IPS-11a (cell line): ENCODE measurements around the gene NUTM2B.
"Not testable (repeated sequence)": the region's sequence is repeated elsewhere in the genome, so short reads cannot be mapped to it uniquely, and the experiment has no call there.

ENCODE experiments used
- H3K4me3 ChIP-seq: one replicate; pipeline ENCODE4 v1.5.1; 2013; ENCODE audit warnings: low read depth, low read length, control low read depth

NUTM2B gene

DNA sequence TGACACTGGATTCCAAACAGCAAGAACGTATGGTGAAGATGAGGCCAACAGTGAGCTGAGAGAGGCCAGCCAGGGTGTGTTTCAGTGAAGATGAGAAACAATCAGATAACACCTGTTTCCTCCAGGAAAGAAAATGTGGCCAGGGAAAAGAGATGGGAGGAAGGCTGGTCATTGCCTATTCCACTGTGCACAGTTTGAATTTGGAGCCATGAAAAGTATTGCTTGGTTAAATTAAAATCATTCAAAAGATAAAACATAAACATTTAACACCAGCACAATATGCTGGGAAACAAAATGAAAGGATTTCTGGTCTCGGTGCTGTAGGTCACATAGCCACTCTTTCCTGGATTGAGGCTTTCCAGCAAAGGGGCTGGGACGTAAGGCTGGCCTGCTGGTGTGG lies at the start of gene NUTM2B:
Gene NUTM2B, plus strand, starts transcription at position 301 of the 400 bp plus-strand sequence. CDS start 383 bp downstream, outside the sequence.
- not testable (repeated sequence) for H3K4me3 ChIP-seq

DNA sequence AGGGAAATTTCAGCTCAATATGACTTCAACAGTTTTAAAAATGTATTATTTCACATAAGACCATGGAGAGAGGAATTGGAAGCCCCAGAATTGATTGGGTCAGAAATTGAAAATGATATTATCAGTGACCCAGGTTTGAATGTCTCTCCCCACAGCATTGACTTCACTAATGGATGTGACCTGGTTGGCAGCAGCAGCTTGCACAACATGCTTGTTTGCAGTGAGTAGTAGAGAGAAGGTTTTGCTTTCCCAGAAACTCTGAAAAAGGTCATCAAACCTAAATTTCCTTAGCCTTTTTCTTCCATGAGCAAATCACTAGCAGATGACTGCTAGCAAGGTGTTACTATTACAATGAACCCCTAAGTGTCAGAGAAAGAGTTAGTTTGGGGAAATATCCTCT lies 39.7 kb upstream of the NUTM2B start:
- not testable (repeated sequence) for H3K4me3 ChIP-seq

GRCh38 chr10:79664686-79665085 lies 38.3 kb upstream of the NUTM2B start:
- not testable (repeated sequence) for H3K4me3 ChIP-seq

DNA sequence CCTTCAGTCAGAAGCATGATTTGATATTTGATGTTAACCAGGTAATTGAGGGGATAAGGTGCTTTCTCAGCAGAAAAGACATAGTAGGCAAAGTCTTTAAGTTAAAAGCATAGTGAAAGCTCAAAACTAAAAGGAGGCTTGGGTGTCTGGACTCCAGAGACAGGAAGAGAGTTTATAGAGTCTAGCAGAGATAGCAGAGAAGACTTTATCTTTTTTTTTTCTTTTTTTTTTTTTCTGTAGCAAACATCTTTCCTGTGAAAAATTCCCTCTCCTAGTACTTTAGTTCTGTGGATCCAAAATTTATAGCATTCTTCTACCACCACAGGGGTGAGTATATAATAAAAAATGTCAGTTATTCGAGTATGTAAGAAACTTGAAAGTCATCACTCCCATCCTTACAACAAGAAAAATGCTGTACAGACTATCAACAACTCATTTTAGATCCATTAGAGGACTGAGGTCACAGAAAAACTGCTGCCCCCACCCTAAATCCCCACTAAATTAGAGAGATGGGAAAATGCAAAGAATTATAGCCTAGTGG lies 33.7 kb upstream of the NUTM2B start:
- not testable (repeated sequence) for H3K4me3 ChIP-seq

DNA sequence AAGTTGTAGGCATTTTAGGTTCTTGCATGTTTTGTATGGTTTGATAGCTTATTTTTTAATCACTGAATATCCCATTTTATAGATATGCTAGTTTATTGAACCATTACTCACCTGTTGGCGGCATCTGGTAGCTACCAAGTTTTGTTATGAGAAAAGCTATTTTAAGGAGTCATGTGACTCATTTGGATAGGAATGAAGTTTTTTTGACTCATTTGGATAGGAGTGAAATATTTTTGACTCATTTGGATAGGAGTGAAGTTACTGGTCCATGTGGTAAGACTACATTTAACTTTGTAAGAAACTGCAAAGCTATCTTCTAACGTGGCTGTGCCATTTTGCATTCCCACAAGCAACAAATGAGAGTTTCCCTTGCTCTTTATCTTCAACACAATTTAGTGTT lies 28.1 kb upstream of the NUTM2B start:
- not testable (repeated sequence) for H3K4me3 ChIP-seq

DNA sequence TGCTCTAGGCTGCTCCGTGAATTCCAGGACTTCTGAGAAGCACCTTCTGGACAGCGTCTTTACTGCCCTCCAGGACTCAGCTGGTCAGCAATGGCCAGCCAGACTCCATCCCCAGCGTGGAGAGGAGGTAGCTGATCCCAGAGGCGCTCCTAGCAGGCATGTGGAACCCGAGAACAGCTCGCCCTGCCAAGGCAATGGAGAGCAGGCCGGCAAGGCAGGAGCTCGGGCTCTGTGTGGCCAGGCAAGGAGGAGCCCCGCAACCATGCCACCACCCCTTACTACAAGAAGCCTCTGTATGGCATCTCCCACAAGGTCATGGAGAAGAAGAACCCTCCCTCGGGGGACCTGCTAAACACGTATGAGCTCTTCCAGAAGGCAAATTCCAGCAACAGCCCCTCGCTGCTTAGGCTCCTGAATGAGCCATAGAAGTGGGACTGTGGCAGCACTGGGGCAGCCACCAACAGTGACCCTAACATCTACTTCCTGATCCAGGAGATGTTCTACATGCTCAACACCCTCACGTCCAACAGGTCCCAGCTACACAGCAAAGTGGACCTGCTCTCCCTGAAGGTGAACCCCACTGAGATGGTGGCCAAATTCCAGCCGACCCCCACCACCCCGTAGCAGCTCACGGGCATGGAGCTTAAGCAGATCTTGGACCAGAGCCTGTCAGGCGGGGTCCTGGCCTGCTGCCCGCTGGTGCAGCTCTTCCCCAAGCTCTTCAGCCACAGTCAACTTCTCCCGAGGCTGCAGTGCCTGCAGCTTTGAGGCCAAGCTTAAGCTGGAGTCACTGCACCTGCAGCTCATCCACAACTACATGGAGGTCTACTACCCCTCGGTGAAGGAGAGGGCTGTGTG lies 19.8 kb upstream of the NUTM2B start:
- not testable (repeated sequence) for H3K4me3 ChIP-seq

- H3K4me3 ChIP-seq = not testable (repeated sequence)
Observed at GRCh38 chr10:79683884-79684720, 18.9 kb upstream of the NUTM2B start.

DNA sequence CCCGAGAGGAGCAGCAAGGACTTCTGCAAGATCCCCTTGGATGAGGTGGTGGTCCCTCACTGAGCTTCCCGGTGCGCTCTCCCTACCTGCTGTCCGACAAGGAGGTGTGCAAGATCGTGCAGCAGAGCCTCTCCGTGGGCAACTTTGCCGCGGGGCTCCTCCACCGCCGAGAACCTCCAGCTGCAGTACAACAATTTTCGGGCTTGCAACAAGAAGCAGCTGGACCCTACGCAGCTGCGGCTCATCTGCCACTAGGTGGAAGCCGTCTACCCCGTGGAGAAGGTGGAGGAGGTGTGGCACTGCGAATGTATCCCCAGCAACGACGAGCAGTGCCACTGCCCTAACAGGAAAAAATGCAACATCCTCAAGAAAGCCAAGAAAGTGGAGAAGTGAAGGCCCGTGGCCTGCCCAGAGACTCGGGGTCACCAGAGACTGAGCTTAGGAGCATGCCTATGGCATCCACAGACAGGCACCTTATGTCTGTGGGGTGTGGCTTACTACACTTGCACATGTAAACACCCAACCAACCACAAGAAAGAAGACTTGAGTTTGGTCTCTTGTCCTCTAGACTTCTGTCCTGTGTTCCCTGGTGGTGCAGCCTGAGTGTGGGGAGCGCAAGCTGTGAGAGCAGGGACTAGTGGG lies 17.9 kb upstream of the NUTM2B start:
- not testable (repeated sequence) for H3K4me3 ChIP-seq

- H3K4me3 ChIP-seq = not testable (repeated sequence)
Observed at GRCh38 chr10:79686595-79686994, 16.4 kb upstream of the NUTM2B start.

DNA sequence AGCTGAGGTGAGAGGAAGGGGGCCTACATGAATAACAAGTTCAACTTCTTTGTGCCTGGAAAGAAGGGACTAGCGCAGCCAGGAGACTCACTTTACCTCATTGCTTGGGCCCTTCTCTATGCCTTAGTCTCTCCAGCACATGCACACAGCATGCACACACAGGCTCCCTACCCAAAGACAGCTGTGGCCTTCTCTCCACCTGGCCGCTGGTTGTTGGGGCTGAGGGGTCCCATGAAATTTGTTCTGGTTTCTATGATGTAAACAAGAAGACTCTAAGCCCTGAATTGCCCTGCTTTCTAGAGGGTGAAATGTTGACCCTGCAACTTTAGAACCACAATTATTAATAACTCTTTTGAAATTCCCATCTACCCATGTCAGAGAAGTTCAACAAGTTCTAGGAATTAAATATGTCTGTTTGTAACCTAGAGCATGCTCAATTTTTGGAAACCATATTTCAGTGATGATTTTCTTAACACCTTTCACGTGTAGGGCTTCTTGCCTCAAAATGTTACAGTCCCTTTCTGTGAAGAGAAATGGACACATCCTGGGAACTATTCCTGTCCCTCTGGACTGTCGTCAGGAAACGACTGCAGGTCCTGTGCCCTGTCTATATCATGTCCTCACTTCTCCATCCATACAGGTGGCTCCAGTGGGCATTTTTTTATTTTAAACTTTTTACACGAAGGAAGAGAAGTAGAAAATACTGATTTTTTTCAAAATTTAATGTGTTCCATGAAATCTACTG lies 15.4 kb upstream of the NUTM2B start:
- not testable (repeated sequence) for H3K4me3 ChIP-seq

- not testable (repeated sequence) for H3K4me3 ChIP-seq
Observed at GRCh38 chr10:79688798-79689197, 14.2 kb upstream of the NUTM2B start.

GRCh38 chr10:79696596-79696995 lies 6.4 kb upstream of the NUTM2B start:
- not testable (repeated sequence) for H3K4me3 ChIP-seq

- not testable (repeated sequence) for H3K4me3 ChIP-seq
Observed at GRCh38 chr10:79697141-79697540, 5.9 kb upstream of the NUTM2B start.

DNA sequence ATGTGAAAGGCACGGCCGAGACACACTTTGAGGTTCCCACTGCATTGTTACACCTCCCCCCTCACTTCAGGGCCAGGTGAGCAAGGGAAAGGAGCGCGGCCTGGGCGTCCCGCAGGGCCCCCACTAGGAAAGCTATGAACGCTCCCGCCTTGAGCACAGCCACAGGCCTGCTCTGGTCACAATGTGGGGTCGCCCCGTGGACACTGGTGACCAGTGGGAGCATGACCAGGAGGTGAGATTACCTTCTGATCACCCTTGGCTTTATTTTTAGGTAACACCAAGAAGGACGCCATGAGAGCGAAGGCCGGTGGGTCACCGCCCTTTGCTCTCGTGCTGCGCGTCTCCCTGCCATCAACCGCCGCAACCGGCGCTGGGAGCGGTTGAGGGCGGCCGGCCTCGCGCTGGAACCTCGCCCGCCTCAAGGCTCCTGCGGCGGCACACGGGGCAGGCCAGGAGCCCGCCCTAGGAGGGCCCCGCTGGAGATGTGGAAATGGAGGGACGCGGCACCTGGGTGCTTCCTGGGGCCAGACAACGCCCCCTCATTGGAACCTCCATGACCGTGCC lies 2.6 kb upstream of the NUTM2B start:
- H3K4me3 ChIP-seq = not testable (repeated sequence)

- H3K4me3 ChIP-seq = not testable (repeated sequence)
Observed at GRCh38 chr10:79707017-79707416, 4.0 kb downstream of the NUTM2B start.

DNA sequence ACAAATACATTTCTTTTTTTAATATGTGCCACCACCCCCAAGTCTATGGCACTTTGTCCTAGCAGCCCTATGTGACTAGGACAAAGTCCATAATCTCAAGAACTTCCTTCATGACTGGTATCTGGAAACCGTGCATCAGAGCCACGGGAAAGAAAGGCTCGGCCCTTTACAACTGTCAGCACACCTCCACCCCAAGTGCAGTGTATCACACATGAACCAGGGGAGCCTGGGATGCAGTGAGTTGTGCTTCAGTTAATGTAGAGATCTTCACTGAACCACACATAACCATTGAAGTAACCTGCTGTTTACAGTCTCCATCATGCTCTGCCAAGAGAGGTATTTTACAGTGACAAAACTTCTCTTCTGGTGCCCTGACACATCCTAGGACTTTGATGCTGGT lies 11.9 kb downstream of the NUTM2B start:
- H3K4me3 ChIP-seq = not testable (repeated sequence)

DNA sequence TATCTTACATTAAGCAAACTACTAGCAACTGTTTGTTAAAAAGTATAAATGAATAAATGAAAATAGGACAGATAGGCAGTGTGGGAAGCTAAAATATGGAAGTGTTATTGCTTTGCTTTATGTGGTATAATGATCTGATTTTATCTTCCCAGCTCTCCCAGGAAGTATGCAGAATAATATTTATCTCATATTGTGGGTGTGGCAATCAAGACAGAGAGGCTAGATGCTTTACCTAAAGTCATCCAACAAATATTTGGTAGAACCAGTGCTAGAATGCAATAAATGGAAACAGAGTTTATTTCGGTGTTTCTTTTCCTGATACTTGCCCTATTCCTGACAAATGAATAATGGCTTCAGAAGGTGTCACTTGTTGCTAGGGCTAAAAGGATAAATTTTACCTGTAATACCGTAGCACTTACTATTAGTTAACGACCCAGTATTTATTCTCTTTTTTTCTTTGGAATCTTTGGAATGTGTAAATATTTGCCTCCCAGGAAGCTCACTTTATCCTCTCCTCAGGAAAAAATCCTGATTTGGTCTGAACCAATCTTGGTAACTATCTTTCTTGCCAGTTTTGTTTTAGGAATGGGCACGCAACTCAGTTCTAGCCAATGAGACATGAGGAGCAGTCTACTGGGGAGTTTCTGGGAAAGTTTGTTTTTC lies 14.0 kb downstream of the NUTM2B start:
- H3K4me3 ChIP-seq = not testable (repeated sequence)

- H3K4me3 ChIP-seq = not testable (repeated sequence)
Observed at GRCh38 chr10:79720000-79720399, 17.0 kb downstream of the NUTM2B start.

DNA sequence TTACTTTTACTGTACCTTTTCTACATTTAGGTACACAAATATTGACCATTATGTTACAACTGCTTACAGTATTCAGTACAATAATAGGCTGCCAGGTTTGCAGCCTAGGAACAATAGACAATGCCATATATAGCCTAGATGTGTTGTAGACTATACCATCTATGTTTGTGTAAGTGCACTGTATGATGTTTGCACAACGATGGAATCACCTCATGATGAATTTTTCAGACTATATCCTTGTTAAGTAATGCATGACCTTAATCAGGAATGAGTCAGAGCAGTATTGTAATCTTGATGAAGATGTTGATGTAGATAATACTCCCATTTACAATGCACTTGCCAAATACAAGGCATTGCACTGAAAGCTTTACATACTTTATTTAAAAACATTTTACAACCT lies 23.6 kb downstream of the NUTM2B start:
- not testable (repeated sequence) for H3K4me3 ChIP-seq

- H3K4me3 ChIP-seq = not testable (repeated sequence)
Observed at GRCh38 chr10:79744844-79745243, 41.8 kb downstream of the NUTM2B start.
